NT2/D1 (cell line): ENCODE results near the gene HIGD1A.

ENCODE experiments used
- DNase-seq: peaks from one replicate; pipeline ENCODE4 v3.0.0-alpha.2; 2011; ENCODE audit warnings: low read depth, low spot score
- H3K27me3 ChIP-seq: 2 replicates; pipeline ENCODE4 v1.6.0; 2011; ENCODE audit warnings: mild to moderate bottlenecking; ENCODE audit not compliant: insufficient read length, insufficient read depth
- H3K36me3 ChIP-seq: 2 replicates; pipeline ENCODE4 v1.6.1; 2011; ENCODE audit warnings: mild to moderate bottlenecking, low read length, mixed read lengths; ENCODE audit not compliant: insufficient read depth, insufficient read length
- H3K4me1 ChIP-seq: 2 replicates; pipeline ENCODE4 v1.5.1; 2011; ENCODE audit not compliant: insufficient read depth, insufficient read length
- H3K4me3 ChIP-seq: 2 replicates; pipeline ENCODE4 v1.5.1; 2011; ENCODE audit warnings: low read depth; ENCODE audit not compliant: insufficient read length
- H3K9ac ChIP-seq: 2 replicates; pipeline ENCODE4 v1.6.0; 2011; ENCODE audit warnings: low read depth; ENCODE audit not compliant: insufficient read length
- H3K9me3 ChIP-seq: 2 replicates; pipeline ENCODE4 v1.5.1; 2011; ENCODE audit warnings: mild to moderate bottlenecking, low read length; ENCODE audit not compliant: insufficient read depth
- SUZ12 ChIP-seq: IDR thresholded peaks from 2 replicates; pipeline ENCODE4 v1.6.1; 2011; ENCODE audit not compliant: insufficient read length, insufficient read depth; ENCODE audit errors: extremely low read depth
- YY1 ChIP-seq: IDR thresholded peaks from 2 replicates; pipeline ENCODE4 v1.6.1; 2011; ENCODE audit not compliant: insufficient read length, insufficient read depth
- ZNF274 ChIP-seq: IDR thresholded peaks from 2 replicates; pipeline ENCODE4 v1.6.1; 2011; ENCODE audit warnings: mild to moderate bottlenecking, low read depth, low read length

Gene HIGD1A

DNA sequence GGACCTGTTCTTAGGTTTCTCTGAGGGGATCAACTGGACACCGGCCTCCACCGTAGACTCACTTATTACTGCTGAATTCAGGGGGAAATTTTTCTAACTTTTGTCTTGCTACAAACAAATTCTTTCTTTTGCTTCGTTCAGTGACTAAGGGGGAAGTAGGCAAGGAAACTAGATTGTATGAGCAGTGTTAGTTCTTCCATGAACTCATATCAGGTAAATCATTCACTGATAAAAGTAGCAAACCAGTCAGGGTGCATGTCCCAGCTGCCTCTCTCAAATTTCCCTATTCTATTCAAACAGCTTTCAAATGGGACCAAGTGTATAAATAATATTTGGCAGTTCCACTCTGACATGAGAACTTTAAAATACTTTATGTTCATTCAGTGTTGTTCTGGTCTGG, 23.9 kb downstream of the HIGD1A start:
- Histone ChIP-seq H3K9me3 (no peaks in the 10 kb centered on the region), H3K27me3 (no peaks in the 10 kb centered on the region), H3K4me3 (no peak overlapping the region), H3K9ac (no peak overlapping the region), H3K4me1 (no peaks in the 10 kb centered on the region), H3K36me3 (peaks cover 9% of the 10 kb centered on the region)
- no peak for TF ChIP-seq YY1
- TF ChIP-seq SUZ12, result no peak
- TF ChIP-seq ZNF274, result no peak
- DNase-seq, result no peak

DNA sequence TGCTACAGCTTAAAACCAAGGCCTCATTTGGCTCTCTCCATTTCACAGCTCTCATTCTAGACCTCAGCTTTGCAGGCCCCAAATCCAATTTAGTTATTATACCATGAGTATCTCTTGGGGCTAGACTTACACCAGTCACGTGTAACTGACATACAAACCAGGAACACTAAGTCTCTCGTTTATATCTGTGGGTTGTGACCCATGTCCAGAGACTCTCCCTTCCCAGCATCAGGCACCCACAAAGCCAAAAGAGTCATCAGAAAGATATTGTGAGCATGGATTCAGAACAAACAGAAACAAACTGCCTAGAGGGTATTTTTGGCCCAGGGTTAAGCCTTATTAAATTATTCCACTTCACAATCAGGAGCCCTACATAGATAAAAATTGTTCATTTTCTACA, 25.6 kb downstream of the HIGD1A start:
- H3K9me3 ChIP-seq, result no peaks in the 10 kb centered on the region
- H3K4me3 ChIP-seq, result no peak overlapping the region
- H3K27me3 ChIP-seq, result no peaks in the 10 kb centered on the region
- no peak overlapping the region for H3K9ac ChIP-seq
- no peaks in the 10 kb centered on the region for H3K4me1 ChIP-seq
- no peak for DNase-seq
- peaks cover 4% of the 10 kb centered on the region for H3K36me3 ChIP-seq
- TF ChIP-seq YY1 (no peak), ZNF274 (no peak), SUZ12 (no peak)

DNA sequence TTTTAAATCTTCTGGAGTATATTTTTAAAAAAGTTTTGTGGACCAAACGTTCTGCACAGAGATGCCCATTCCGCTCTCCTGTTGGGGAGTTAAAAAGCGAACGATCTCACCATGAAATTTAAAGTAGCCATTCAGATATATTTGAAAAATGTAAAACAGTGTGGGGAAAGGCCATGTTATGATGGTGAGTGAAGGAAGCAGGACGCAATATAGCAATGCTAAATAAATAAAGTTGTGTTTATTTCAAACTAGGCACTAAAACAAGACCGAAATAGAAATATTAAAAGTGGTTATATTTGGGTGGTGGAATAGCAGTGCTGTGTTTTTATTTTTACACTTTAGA, 30.9 kb downstream of the HIGD1A start:
- Histone ChIP-seq H3K36me3 (no peaks in the 10 kb centered on the region), H3K9me3 (peaks cover 15% of the 10 kb centered on the region; the same call in 1 of the 2 replicates), H3K9ac (peak overlapping the region; percentile 29), H3K4me1 (peaks cover 3% of the 10 kb centered on the region), H3K27me3 (peaks cover 19% of the 10 kb centered on the region), H3K4me3 (peak overlapping the region; percentile 49)
- DNase-seq, result no peak
- no peak for TF ChIP-seq YY1
- no peak for TF ChIP-seq SUZ12
- TF ChIP-seq ZNF274, result no peak

DNA sequence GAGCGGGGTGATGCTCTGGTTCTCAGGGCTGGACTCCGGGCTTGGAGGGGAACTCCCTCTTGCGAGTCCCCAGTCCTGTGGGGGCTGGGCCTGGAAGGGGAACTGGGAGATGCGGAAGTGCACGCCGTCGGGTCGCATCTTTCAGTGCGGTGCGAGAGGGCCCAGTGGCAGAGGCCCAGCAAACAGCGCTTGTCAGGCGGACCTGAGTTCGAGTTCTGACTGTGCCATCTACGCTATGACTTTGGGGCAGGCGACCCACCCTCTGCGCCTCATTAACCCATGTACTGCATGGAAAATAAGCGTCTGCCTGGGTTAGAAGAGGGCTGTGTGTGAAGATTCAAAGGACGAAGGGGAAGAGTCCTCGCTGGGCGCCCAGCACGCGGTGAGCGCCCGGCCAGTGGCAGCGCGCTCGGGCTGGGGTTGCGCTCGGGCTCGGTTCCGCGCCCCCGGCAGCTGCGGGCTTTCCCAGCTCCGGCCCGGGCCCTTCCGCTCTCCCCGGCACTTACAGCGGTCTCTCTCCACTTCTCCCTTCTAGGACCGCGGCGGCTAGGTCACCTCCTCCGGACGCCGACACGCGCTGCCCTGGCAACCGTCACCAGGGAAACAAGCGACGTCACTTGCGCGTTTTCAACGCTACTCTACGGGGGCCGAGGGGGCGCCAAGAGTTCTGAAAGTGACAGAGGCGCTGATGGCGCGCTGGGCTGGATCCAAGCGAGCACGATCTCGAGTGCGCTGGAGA, 31.5 kb downstream of the HIGD1A start, which contains the start of gene CCDC13:
CCDC13 (minus strand) TSS at position 584 of the 739 bp plus-strand sequence. CDS start 14,908 bp downstream, outside the sequence.
- peak within 1 kb of the TSS; percentile 44 for H3K9ac ChIP-seq

DNA sequence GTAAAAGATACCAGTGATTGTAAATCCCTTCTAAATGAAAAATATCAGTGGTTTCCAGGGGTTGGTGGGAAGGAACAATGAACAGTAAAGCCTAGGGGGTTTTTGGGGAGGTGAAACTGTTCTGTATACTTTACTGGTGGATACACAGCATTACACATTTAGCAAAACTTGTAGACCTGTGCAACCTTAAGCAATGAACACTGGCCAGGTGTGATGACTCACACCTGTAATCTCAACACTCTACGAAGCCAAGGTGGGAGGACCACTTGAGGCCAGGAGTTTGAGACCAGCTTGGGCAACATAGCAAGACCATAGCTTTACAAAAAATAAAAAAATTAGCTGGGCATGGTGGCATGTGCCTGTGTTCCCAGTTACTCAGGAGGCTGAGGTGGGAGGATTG, 33.0 kb downstream of the HIGD1A start:
- TF ChIP-seq SUZ12, result no peak
- no peak for TF ChIP-seq ZNF274
- TF ChIP-seq YY1, result no peak
- DNase-seq, result no peak
- H3K9me3 ChIP-seq, result peaks cover 15% of the 10 kb centered on the region; the same call in 1 of the 2 replicates

More for the DNA sequence above, 31.5 kb downstream of the HIGD1A start, which contains the start of gene CCDC13:
- Histone ChIP-seq H3K9me3 (peaks cover 15% of the 10 kb centered on the region; the same call in 1 of the 2 replicates), H3K27me3 (peaks cover 19% of the 10 kb centered on the region), H3K4me1 (peaks cover 3% of the 10 kb centered on the region), H3K36me3 (no peaks in the 10 kb centered on the region), H3K4me3 (peak within 1 kb of the TSS; percentile 49)
- TF ChIP-seq SUZ12 (no peak), ZNF274 (no peak), YY1 (no peak)
- peak; percentile 88 for DNase-seq

DNA sequence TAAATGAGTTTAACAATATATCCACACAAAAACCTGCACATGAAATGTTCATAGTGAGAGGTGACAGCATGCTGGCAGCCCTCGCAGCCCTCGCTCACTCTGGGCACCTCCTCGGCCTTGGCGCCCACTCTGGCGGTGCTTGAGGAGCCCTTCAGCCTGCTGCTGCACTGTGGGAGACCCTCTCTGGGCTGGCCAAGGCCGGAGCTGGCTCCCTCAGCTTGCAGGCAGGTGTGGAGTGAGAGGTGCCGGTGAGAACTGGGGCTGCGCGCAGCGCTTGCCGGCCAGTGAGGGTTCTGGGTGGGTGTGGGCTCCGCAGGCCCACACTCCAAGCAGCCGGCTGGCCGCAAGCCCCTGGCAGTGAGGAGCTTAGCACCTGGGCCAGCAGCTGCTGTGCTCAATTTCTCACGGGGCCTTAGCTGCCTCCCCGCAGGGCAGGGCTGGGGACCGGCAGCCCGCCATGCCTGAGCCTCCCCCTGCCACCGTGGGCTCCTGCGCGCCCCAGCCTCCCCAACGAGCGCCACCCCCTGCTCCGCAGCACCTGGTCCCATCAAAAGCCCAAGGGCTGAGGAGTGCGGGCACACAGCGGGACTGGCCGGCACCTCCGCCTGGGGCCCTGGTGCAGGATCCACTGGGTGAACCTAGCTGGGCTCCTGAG, 34.7 kb downstream of the HIGD1A start:
- no peak overlapping the region for H3K9ac ChIP-seq
- no peak overlapping the region for H3K4me3 ChIP-seq
- H3K27me3 ChIP-seq, result peaks cover 23% of the 10 kb centered on the region
- no peak for DNase-seq
- no peak for TF ChIP-seq SUZ12
- no peak for TF ChIP-seq ZNF274
- TF ChIP-seq YY1, result no peak
- peaks cover 11% of the 10 kb centered on the region for H3K4me1 ChIP-seq
- H3K9me3 ChIP-seq, result peaks cover 15% of the 10 kb centered on the region; the same call in 1 of the 2 replicates
- H3K36me3 ChIP-seq, result no peaks in the 10 kb centered on the region

More for the DNA sequence above, 33.0 kb downstream of the HIGD1A start:
- no peak overlapping the region for H3K4me3 ChIP-seq
- no peak overlapping the region for H3K9ac ChIP-seq
- H3K4me1 ChIP-seq, result peaks cover 3% of the 10 kb centered on the region
- peaks cover 23% of the 10 kb centered on the region for H3K27me3 ChIP-seq
- no peaks in the 10 kb centered on the region for H3K36me3 ChIP-seq

DNA sequence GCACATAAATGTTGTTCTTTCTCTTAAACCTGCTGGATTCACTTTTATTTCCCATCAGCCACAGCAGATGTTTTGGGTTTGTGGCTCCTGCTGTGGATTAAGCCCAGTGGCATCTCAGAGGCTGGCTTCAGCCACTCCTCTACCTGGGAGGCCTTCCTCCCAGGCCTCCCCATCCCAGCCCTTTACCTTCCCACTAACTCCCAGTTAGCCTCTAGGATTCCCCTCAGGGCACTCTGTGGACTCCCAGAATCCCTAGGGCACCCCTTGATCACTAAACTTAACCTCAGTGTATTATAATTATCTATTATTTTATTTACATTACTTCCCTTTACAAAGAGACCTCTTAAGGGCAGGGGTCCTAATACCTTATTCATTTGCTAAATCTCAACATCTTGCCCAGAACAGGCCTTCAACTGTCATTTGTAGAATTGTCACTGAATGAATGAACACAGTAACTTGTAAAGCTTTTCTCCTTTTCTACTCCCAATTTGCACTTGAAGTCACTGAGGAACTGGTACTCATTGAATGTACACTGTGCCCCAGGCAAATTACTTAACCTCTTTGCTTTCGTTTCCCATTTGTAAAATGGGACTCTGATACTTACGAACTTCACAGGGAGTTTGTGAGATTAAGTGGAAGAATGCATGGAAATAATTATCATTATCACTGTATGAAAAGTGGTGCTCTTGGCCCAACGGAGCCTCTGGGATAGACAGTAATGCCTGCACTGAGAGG, 39.6 kb downstream of the HIGD1A start:
- no peaks in the 10 kb centered on the region for H3K36me3 ChIP-seq
- no peak overlapping the region for H3K4me3 ChIP-seq
- peaks cover 22% of the 10 kb centered on the region; the same call in 1 of the 2 replicates for H3K9me3 ChIP-seq
- no peak for TF ChIP-seq YY1
- no peak for TF ChIP-seq ZNF274
- TF ChIP-seq SUZ12, result no peak
- DNase-seq, result no peak
- peaks cover 8% of the 10 kb centered on the region for H3K4me1 ChIP-seq
- no peak overlapping the region for H3K9ac ChIP-seq
- H3K27me3 ChIP-seq, result peaks cover 4% of the 10 kb centered on the region
